ENCODE measurements around the gene DARS1. TPM values are rescaled to one million over a fixed set of nuclear protein-coding genes. Genes with fewer than 3 reads are reported as not detected.

Gene DARS1
- total RNA-seq, 3 donors from 2014 or later: 76.4 to 117 (median 86.7) TPM

DNA sequence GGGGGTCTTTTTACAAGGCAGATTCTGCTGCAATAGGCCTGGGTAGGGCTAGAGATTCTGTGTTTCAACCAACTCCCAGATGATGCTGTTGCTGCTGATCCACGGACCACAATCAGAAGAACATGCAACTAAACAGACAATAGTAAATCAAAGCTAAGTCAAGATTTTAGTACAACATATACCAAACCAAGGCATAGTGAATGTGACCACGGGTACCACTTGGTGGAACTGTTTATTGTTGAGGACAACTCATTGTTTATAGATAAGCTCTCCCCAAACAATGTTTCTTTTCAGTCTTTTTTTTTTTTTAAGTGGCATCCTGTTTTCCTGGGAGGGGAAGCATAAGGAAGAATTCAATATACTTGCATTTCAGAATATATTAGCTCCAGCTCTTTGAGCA, 36.0 kb upstream of the DARS1 start:
- Histone ChIP-seq H3K9me3 (no peaks in the 10 kb centered on the region), H3K36me3 (no peaks in the 10 kb centered on the region), H3K4me1 (no peaks in the 10 kb centered on the region), H3K27ac (no peak overlapping the region), H3K27me3 (no peaks in the 10 kb centered on the region), H3K4me3 (no peak overlapping the region)
- intact Hi-C loops (cut with DNase I; ENCODE audit: low total_unique reads): loop anchor here (5.0 kb wide), 1 partner anchor 461 kb away; no protein-coding TSS in a partner anchor
- no peak for DNase-seq (ENCODE audit: low spot score in 2 of 2)
- TF ChIP-seq POLR2A (IDR thresholded peaks at IDR 0.05) (no peak), POLR2AphosphoS5 (IDR thresholded peaks at IDR 0.05) (no peak)
- TF ChIP-seq, protein P1, sequence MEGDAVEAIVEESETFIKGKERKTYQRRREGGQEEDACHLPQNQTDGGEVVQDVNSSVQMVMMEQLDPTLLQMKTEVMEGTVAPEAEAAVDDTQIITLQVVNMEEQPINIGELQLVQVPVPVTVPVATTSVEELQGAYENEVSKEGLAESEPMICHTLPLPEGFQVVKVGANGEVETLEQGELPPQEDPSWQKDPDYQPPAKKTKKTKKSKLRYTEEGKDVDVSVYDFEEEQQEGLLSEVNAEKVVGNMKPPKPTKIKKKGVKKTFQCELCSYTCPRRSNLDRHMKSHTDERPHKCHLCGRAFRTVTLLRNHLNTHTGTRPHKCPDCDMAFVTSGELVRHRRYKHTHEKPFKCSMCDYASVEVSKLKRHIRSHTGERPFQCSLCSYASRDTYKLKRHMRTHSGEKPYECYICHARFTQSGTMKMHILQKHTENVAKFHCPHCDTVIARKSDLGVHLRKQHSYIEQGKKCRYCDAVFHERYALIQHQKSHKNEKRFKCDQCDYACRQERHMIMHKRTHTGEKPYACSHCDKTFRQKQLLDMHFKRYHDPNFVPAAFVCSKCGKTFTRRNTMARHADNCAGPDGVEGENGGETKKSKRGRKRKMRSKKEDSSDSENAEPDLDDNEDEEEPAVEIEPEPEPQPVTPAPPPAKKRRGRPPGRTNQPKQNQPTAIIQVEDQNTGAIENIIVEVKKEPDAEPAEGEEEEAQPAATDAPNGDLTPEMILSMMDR (IDR thresholded peaks at IDR 0.05): no peak

DNA sequence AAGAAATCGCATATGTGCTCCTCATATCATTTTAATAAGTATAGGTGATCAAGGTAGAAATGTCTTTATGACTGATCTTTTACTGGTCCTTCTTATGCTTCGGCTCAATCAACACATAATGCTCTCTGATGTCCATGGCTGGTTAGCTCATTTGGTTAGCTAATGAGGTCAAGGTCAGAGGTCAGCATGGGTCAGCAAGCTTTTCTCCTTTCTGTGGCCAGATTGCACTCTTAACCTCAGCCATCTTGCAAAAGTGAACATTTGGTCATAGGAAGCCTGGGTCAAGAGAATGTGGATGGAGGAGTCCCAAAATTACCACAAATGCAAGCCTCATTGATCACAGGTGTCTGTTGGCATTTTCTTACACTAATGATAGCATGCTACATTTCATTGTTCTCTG, 35.4 kb upstream of the DARS1 start:
- H3K27ac ChIP-seq: no peak overlapping the region
- no peaks in the 10 kb centered on the region for H3K36me3 ChIP-seq
- H3K4me1 ChIP-seq: no peaks in the 10 kb centered on the region
- TF ChIP-seq POLR2A (IDR thresholded peaks at IDR 0.05): no peak
- TF ChIP-seq, protein P1 (IDR thresholded peaks at IDR 0.05): no peak
- no peak for TF ChIP-seq POLR2AphosphoS5 (IDR thresholded peaks at IDR 0.05)
- intact Hi-C loops (cut with DNase I; ENCODE audit: low total_unique reads): loop anchor here (5.0 kb wide), 1 partner anchor 461 kb away; no protein-coding TSS in a partner anchor
- no peak for DNase-seq (ENCODE audit: low spot score in 2 of 2)
- no peaks in the 10 kb centered on the region for H3K27me3 ChIP-seq
- no peaks in the 10 kb centered on the region for H3K9me3 ChIP-seq
- no peak overlapping the region for H3K4me3 ChIP-seq

GRCh38 chr2:136019825-136020224, 34.4 kb upstream of the DARS1 start:
- intact Hi-C loops (cut with DNase I; ENCODE audit: low total_unique reads): loop anchor here (5.0 kb wide), 1 partner anchor 462 kb away; no protein-coding TSS in a partner anchor
- Histone ChIP-seq H3K4me3 (no peak overlapping the region), H3K36me3 (no peaks in the 10 kb centered on the region), H3K27ac (no peak overlapping the region), H3K4me1 (no peaks in the 10 kb centered on the region), H3K27me3 (no peaks in the 10 kb centered on the region), H3K9me3 (no peaks in the 10 kb centered on the region)
- TF ChIP-seq, protein P1 (IDR thresholded peaks at IDR 0.05): no peak
- TF ChIP-seq POLR2A (IDR thresholded peaks at IDR 0.05): no peak
- TF ChIP-seq POLR2AphosphoS5 (IDR thresholded peaks at IDR 0.05): no peak
- peak in 1 of 2 donors; percentile 27 for DNase-seq (ENCODE audit: low spot score in 2 of 2)

DNA sequence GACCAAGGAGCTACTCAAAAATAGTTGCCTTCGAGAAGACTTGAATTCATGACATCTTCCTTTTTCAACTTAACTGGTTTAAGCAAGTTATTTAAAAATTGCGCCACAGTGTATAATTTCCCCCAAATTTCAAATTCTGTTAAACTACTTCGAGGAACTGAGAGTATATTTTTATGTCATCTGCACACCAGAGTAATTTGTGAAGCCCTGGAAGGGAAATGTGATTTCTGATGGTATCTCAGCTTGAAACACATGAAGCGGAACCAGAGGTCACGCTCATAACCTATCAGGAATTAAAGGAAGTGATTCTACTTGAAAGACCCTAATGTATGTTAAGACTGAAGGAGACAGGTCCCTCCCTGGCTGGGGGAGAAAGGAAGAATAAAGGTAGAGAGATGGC, 33.9 kb upstream of the DARS1 start:
- no peak for DNase-seq (ENCODE audit: low spot score in 2 of 2)
- Histone ChIP-seq H3K4me3 (no peak overlapping the region), H3K27ac (no peak overlapping the region), H3K27me3 (no peaks in the 10 kb centered on the region), H3K36me3 (no peaks in the 10 kb centered on the region), H3K9me3 (no peaks in the 10 kb centered on the region), H3K4me1 (no peaks in the 10 kb centered on the region)
- intact Hi-C loops (cut with DNase I; ENCODE audit: low total_unique reads): no loop called here
- no peak for TF ChIP-seq POLR2AphosphoS5 (IDR thresholded peaks at IDR 0.05)
- TF ChIP-seq, protein P1 (IDR thresholded peaks at IDR 0.05): no peak
- TF ChIP-seq POLR2A (IDR thresholded peaks at IDR 0.05): no peak

- Histone ChIP-seq H3K27me3 (no peaks in the 10 kb centered on the region), H3K4me3 (no peak overlapping the region), H3K9me3 (no peaks in the 10 kb centered on the region), H3K4me1 (no peaks in the 10 kb centered on the region), H3K27ac (no peak overlapping the region), H3K36me3 (no peaks in the 10 kb centered on the region)
- intact Hi-C loops (cut with DNase I; ENCODE audit: low total_unique reads): no loop called here
- no peak for DNase-seq (ENCODE audit: low spot score in 2 of 2)
- TF ChIP-seq POLR2AphosphoS5 (IDR thresholded peaks at IDR 0.05) (no peak), POLR2A (IDR thresholded peaks at IDR 0.05) (no peak)
- TF ChIP-seq, protein P1 (IDR thresholded peaks at IDR 0.05): no peak
These were observed 32.4 kb upstream of the DARS1 start for GRCh38 chr2:136017786-136018185.

Data from breast epithelium (tissue), 4 donors.